H9 (cell line): ENCODE measurements around the gene MPV17L2. TPM values are rescaled to one million over a fixed set of nuclear protein-coding genes. Genes with fewer than 3 reads are reported as not detected.

Experiments
- DNase-seq: peaks from one replicate; pipeline ENCODE4 v3.0.0-alpha.2; 2017
- H2AFZ ChIP-seq: one replicate; pipeline ENCODE4 v1.6.1; 2013; ENCODE audit warnings: mild to moderate bottlenecking, low read length, control low read depth, moderate library complexity
- H2AK5ac ChIP-seq: 2 replicates; pipeline ENCODE4 v1.6.1; 2013; ENCODE audit warnings: low read length, control low read depth, mixed read lengths; ENCODE audit not compliant: insufficient read length
- H2BK120ac ChIP-seq: one replicate; pipeline ENCODE4 v1.6.1; 2013; ENCODE audit warnings: low read depth, mild to moderate bottlenecking, low read length, control low read depth, inconsistent platforms; ENCODE audit not compliant: poor library complexity, severe bottlenecking
- H2BK12ac ChIP-seq: 2 replicates; pipeline ENCODE4 v1.6.1; 2013; ENCODE audit warnings: low read length, control low read depth, mixed read lengths, low read depth; ENCODE audit not compliant: insufficient read length
- H2BK15ac ChIP-seq: 2 replicates; pipeline ENCODE4 v1.6.1; 2013; ENCODE audit warnings: low read depth, low read length, control low read depth
- H2BK20ac ChIP-seq: one replicate; pipeline ENCODE4 v1.6.1; 2013; ENCODE audit warnings: low read depth, mild to moderate bottlenecking, low read length, control low read depth, inconsistent platforms; ENCODE audit not compliant: poor library complexity, severe bottlenecking
- H2BK5ac ChIP-seq: 2 replicates; pipeline ENCODE4 v1.6.1; 2013; ENCODE audit warnings: low read length, control low read depth, mixed read lengths; ENCODE audit not compliant: insufficient read length
- H3K14ac ChIP-seq: 2 replicates; pipeline ENCODE4 v1.6.1; 2013; ENCODE audit warnings: low read length, control low read depth; ENCODE audit not compliant: insufficient read depth
- H3K18ac ChIP-seq: 2 replicates; pipeline ENCODE4 v1.6.1; 2013; ENCODE audit warnings: low read depth, mild to moderate bottlenecking, mixed read lengths, low read length, control low read depth; ENCODE audit not compliant: insufficient read length
- H3K23ac ChIP-seq: 2 replicates; pipeline ENCODE4 v1.6.1; 2013; ENCODE audit warnings: low read length, control low read depth, mixed read lengths, low read depth; ENCODE audit not compliant: insufficient read length
- H3K23me2 ChIP-seq: 2 replicates; pipeline ENCODE4 v1.6.1; 2013; ENCODE audit warnings: low read depth, mild to moderate bottlenecking, mixed read lengths, low read length, control low read depth; ENCODE audit not compliant: insufficient read length, poor library complexity, severe bottlenecking
- H3K27ac ChIP-seq: 2 replicates; pipeline ENCODE4 v1.5.1; 2013; ENCODE audit warnings: low read length, control low read depth, mixed read lengths, low read depth; ENCODE audit not compliant: insufficient read length
- H3K27me3 ChIP-seq: 2 replicates; pipeline ENCODE4 v1.6.1; 2013; ENCODE audit warnings: low read length, control low read depth, inconsistent platforms; ENCODE audit not compliant: insufficient read depth
- H3K4ac ChIP-seq: 2 replicates; pipeline ENCODE4 v1.6.1; 2013; ENCODE audit warnings: low read depth, mild to moderate bottlenecking, control low read depth, inconsistent platforms, low read length, moderate library complexity
- H3K4me1 ChIP-seq: 2 replicates; pipeline ENCODE4 v1.6.1; 2013; ENCODE audit warnings: low read length, control low read depth, inconsistent platforms; ENCODE audit not compliant: insufficient read depth
- H3K4me2 ChIP-seq: 2 replicates; pipeline ENCODE4 v1.6.1; 2013; ENCODE audit warnings: low read length, control low read depth, mixed read lengths; ENCODE audit not compliant: insufficient read length, insufficient read depth
- H3K56ac ChIP-seq: 2 replicates; pipeline ENCODE4 v1.6.1; 2013; ENCODE audit warnings: low read depth, mild to moderate bottlenecking, mixed read lengths, low read length, control low read depth; ENCODE audit not compliant: insufficient read length
- H3K79me1 ChIP-seq: 2 replicates; pipeline ENCODE4 v1.6.1; 2013; ENCODE audit warnings: low read depth, mild to moderate bottlenecking, moderate library complexity, low read length, control low read depth, inconsistent platforms; ENCODE audit not compliant: insufficient read depth, poor library complexity, severe bottlenecking
- H3K79me2 ChIP-seq: 2 replicates; pipeline ENCODE4 v1.6.1; 2013; ENCODE audit warnings: low read length, control low read depth, inconsistent platforms; ENCODE audit not compliant: insufficient read depth
- H3K9ac ChIP-seq: 2 replicates; pipeline ENCODE4 v1.6.1; 2013; ENCODE audit warnings: low read length, control low read depth, mixed read lengths; ENCODE audit not compliant: insufficient read length; ENCODE audit errors: extremely low read depth
- H3K9me3 ChIP-seq: one replicate; pipeline ENCODE4 v1.6.1; 2013; ENCODE audit warnings: low read depth, low read length, inconsistent platforms; ENCODE audit not compliant: control insufficient read depth
- H3T11ph ChIP-seq: one replicate; pipeline ENCODE4 v1.6.1; 2013; ENCODE audit warnings: mild to moderate bottlenecking, low read length, control low read depth, inconsistent platforms
- H4K20me1 ChIP-seq: one replicate; pipeline ENCODE4 v1.6.1; 2013; ENCODE audit not compliant: control insufficient read depth, insufficient read length, insufficient read depth
- H4K5ac ChIP-seq: 2 replicates; pipeline ENCODE4 v1.6.1; 2013; ENCODE audit warnings: low read depth, mild to moderate bottlenecking, mixed read lengths, low read length, control low read depth; ENCODE audit not compliant: insufficient read length
- H4K8ac ChIP-seq: replicated peaks from 2 replicates; pipeline ENCODE4 v1.6.1; 2013; ENCODE audit warnings: low read length, control low read depth, mixed read lengths, low read depth; ENCODE audit not compliant: insufficient read length
- H4K91ac ChIP-seq: 2 replicates; pipeline ENCODE4 v1.6.1; 2013; ENCODE audit warnings: low read depth, mild to moderate bottlenecking, moderate library complexity, mixed read lengths, low read length, control low read depth; ENCODE audit not compliant: insufficient read length
- H3K27ac Mint-ChIP-seq, 3 experiments: 2 replicates in 2 of 3; 3 replicates in 1 of 3; pipeline ENCODE4 v1.8.0; 2020 to 2021; ENCODE audit warnings: mixed read lengths in 3 of 3, mild to moderate bottlenecking in 1 of 3, moderate library complexity in 1 of 3
- H3K27me3 Mint-ChIP-seq: 2 replicates; pipeline ENCODE4 v1.8.0; 2021; ENCODE audit warnings: low read depth, mild to moderate bottlenecking, moderate library complexity, mixed read lengths
- H3K36me3 Mint-ChIP-seq, 3 experiments: 2 replicates in 2 of 3; 3 replicates in 1 of 3; pipeline ENCODE4 v1.8.0; 2020 to 2021; ENCODE audit warnings: low read depth in 3 of 3, mixed read lengths in 3 of 3; ENCODE audit not compliant: insufficient read depth in 1 of 3
- H3K4me1 Mint-ChIP-seq, 2 experiments: 2 replicates each; pipeline ENCODE4 v1.8.0; 2020; ENCODE audit warnings: mixed read lengths in 2 of 2
- H3K4me3 Mint-ChIP-seq, 2 experiments: 2 replicates in 1 of 2; 3 replicates in 1 of 2; pipeline ENCODE4 v1.8.0; 2020 to 2021; ENCODE audit warnings: mild to moderate bottlenecking in 2 of 2, mixed read lengths in 2 of 2, moderate library complexity in 1 of 2
- H3K9me3 Mint-ChIP-seq, 2 experiments: 2 replicates in 1 of 2; 3 replicates in 1 of 2; pipeline ENCODE4 v1.8.0; 2020; ENCODE audit warnings: mild to moderate bottlenecking in 2 of 2, mixed read lengths in 2 of 2, moderate library complexity in 1 of 2
- CTCF ChIP-seq: fragments of 200-600 bp; sonication (generic); conservative IDR thresholded peaks from 3 replicates; pipeline ENCODE4 v1.8.0; 2021; ENCODE audit warnings: antibody characterized with exemption, mild to moderate bottlenecking
- WGBS: extraction: QIAGEN DNeasy Blood & Tissue Kit; methylation state at CpG from one replicate; pipeline ENCODE4 v1.1.7; 2013; ENCODE audit warnings: missing lambda C conversion rate, low lambda C conversion rate, mixed read lengths; ENCODE audit not compliant: insufficient read length; ENCODE audit errors: extremely low coverage; 5-methylcytosine and 5-hydroxymethylcytosine counted together
- total RNA-seq: library from RNA; stranded (reverse); gene quantifications from 2 replicates; pipeline ENCODE4 v1.2.1, GENCODE V29; 2021

MPV17L2 gene
- total RNA-seq, 1 experiment from 2014 or later, result 26.4 TPM

DNA sequence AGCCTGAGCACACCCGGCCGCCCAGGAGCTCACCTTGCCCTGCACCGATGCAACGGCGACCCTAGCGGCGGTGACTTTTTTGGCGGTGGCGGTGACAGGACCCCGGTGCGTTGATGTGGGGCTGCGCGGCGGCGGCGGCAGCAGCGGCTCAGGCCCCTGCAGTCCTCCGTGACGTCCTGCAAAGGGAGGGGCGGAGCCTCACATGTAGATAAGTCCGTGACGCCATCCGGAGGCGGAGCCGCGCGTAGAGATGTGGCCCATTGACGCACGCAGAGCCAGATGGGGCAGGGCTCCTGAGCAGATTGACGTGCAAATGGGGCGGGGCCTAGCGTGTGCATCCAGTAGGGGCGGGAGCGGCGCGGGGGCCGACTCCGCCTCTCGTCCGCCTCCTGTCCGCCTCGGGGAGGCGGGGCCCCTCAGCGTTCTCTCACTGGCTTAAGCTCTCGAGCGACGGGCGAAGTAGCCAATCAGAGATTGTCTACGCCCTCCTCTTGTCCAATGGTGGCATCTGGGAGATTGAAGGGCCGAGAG lies 10.9 kb downstream of the MPV17L2 start, which contains the start of gene RAB3A:
Gene RAB3A, minus strand, starts transcription at position 180 of the 531 bp plus-strand sequence. CDS start 1,302 bp downstream, outside the sequence.
- no peak within 1 kb of the TSS for H3K23ac ChIP-seq
- Mint-ChIP-seq H3K36me3 (peaks cover 11 to 24% (median 17%) of the 10 kb centered on the region in 3 experiments; a peak in 5 of 7 replicates), H3K9me3 (peaks cover 0 to 2% of the 10 kb centered on the region in 2 experiments; a peak in 1 of 5 replicates), H3K27ac (peak within 1 kb of the TSS; percentile 96 to 98 (median 97)), H3K27me3 (peaks cover 3% of the 10 kb centered on the region; the same call in 1 of the 2 replicates), H3K4me3 (peak within 1 kb of the TSS; percentile 80 to 97), H3K4me1 (peaks cover 8 to 34% of the 10 kb centered on the region in 2 experiments)
- no peak within 1 kb of the TSS for H3K18ac ChIP-seq
- no peak within 1 kb of the TSS for H2BK5ac ChIP-seq
- H3T11ph ChIP-seq, result no peak within 1 kb of the TSS
- no peaks in the 10 kb centered on the region for H3K27me3 ChIP-seq
- peaks cover 18% of the 10 kb centered on the region for H3K23me2 ChIP-seq
- no peak within 1 kb of the TSS for H2AFZ ChIP-seq
- peak within 1 kb of the TSS; percentile 19 for H3K14ac ChIP-seq
- peak within 1 kb of the TSS; percentile 36 for H3K9ac ChIP-seq
- no peak within 1 kb of the TSS for H4K8ac ChIP-seq
- no peak within 1 kb of the TSS for H3K56ac ChIP-seq
- no peak within 1 kb of the TSS for H2BK15ac ChIP-seq
- H3K4ac ChIP-seq, result no peak within 1 kb of the TSS
- H2BK20ac ChIP-seq, result no peak within 1 kb of the TSS
- no peaks in the 10 kb centered on the region for H3K79me1 ChIP-seq
- H3K4me1 ChIP-seq, result no peaks in the 10 kb centered on the region
- H3K79me2 ChIP-seq, result no peaks in the 10 kb centered on the region; the same call in 1 of the 2 replicates
- DNase-seq, result peak; percentile 100
- no peak within 1 kb of the TSS for H2AK5ac ChIP-seq
- H2BK120ac ChIP-seq, result no peak within 1 kb of the TSS
- no peak within 1 kb of the TSS for H4K91ac ChIP-seq
- H4K5ac ChIP-seq, result no peak within 1 kb of the TSS
- peaks cover 4% of the 10 kb centered on the region for H4K20me1 ChIP-seq
- no peak within 1 kb of the TSS for H2BK12ac ChIP-seq
- H3K27ac ChIP-seq, result peak within 1 kb of the TSS; percentile 50
- peak within 1 kb of the TSS; percentile 77 for H3K4me2 ChIP-seq
- WGBS, result no CpG with 5 or more reads among the region's 50 CpGs
- TF ChIP-seq CTCF, result peak; percentile 21; the same call in 1 of the 3 replicates
- no peaks in the 10 kb centered on the region for H3K9me3 ChIP-seq
